NCI-H345 (cell line): ENCODE results near the gene TTC39B.
"Not testable (repeated sequence)": the region's sequence is repeated elsewhere in the genome, so short reads cannot be mapped to it uniquely, and the experiment has no call there.

ENCODE experiments used
- DNase-seq: peaks from one replicate; lab custom pipeline; 2025; lab: John Stamatoyannopoulos, UW

The TTC39B gene

DNA sequence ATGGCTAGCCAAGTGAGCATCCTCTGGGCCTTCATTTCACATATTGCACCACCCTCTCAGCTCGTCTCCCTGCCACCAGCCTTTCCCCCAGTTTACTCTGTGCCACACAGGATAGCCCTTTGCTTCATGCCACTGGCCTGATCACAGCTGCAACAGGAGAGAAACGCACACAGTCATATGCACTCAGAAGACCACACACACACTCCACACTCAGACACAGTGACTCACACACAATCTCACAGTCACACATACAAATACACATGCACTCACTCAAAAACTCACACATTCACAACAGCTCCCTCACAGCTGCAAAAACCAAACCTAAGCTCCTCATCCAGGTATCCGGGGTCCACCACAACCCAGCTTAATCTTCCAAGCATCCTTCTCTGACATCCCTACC, 38.7 kb downstream of the TTC39B start:
- DNase-seq, result no peak

DNA sequence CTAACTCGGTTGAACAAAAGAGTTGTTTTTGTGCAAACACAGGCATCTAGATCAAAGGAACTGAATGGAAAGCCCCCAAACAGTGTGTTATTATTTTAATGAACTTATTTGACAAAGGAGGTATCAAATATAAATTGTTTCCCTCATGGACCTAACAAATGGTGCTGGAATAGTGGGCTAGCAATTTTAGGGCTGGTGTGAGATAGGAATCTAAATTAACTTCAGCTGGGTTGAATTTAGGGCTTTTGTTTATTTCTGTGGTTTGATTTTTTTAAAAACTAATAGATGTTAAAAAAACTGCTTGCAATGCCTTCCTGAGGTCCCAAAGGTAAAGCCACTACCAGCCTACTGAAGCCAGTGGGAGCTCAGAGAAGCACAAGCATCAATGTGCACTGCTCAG, 42.1 kb downstream of the TTC39B start:
- DNase-seq, result no peak

DNA sequence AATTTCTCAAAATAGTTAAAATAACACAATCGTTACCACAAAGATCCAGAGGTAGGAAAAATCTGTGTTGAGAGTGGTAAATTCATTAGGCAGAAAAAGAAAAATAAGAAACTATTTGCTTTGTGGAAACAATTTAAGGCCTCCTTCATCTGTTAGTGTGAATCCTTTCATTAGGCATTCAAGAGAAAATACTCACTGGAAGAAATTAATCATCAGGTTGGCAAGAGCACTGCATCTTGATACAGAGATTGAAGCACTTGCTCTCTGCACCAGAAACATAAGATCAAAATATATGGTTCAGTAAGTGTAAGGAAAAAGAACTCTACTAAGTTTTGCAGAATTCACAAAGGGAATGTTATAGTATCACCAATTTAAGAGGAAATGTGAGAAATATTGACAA, 44.4 kb downstream of the TTC39B start:
- DNase-seq, result no peak

DNA sequence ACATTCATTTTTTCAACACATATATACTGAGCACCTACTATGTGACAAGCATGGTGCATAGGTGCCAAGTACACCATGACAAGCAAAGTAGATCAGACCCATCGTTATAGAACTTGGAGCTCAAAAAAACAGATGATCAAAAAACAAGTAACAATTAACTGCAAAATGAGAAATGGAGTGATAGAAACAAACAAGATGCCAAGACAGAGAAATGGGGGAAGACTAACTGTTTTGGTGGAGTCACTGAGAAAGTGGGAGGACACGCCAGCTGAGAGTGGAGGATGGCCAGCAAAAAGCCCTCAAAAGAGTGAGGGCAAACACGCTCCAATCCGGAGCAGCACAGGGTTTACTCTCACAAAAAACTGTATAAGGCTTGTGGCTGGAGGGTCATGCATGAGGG, 50.6 kb downstream of the TTC39B start:
- DNase-seq, result no peak

DNA sequence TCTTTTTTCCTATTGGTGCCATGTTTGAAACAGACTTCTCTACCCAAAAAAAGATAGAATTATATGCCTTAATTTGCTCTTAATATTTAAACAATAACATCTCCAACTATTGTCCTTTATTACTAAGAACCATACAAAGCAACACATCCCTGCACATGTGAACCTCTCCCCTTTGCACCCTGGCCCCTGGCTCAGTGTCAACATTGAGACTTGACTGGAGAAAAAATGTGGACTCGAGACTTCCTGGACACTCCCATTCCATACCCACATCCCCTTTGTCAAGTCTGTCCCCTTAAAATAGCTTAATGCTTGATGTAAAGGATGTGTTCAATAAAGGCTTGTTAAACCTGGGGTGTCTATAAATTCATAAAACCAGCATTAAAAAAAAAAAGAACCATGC, 53.2 kb downstream of the TTC39B start:
- no peak for DNase-seq

DNA sequence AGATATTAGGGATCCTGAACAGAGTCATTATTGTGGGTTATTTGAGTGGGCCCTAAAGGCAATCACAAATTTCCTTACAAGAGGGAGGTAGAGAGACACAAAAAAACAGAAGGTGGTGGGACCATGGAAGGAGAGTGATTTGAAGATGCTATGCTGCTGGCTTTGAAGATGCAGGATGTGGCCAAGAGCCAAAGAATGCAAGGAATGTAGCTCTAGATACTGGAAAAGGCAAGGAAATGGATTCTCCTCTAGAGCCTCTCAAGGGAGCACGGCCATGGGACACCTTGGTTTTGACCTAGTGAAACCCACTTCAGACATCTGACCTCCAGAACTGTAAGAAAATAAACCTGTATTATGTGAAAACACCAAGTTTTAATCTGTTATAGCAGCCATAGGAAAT, 53.8 kb downstream of the TTC39B start:
- DNase-seq, result no peak

DNA sequence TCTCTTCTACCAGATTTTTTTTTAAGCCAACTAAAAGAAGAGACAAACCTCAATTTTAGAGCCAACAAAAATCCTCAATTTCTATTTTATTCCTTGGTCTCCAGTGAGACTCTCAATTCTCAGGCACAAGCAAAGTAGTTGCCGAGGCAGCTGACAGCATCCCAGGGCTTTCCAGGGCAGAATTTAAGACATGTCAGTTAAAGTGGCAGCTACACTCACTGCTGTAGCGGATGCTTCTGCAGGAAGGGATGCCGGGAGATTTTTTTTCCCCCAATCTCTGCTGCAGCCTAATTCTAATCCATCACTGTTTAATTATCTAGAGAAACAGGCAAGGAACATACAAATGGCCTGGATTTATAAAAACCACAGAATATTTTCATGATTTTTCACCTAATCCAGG, 57.0 kb downstream of the TTC39B start:
- no peak for DNase-seq

DNA sequence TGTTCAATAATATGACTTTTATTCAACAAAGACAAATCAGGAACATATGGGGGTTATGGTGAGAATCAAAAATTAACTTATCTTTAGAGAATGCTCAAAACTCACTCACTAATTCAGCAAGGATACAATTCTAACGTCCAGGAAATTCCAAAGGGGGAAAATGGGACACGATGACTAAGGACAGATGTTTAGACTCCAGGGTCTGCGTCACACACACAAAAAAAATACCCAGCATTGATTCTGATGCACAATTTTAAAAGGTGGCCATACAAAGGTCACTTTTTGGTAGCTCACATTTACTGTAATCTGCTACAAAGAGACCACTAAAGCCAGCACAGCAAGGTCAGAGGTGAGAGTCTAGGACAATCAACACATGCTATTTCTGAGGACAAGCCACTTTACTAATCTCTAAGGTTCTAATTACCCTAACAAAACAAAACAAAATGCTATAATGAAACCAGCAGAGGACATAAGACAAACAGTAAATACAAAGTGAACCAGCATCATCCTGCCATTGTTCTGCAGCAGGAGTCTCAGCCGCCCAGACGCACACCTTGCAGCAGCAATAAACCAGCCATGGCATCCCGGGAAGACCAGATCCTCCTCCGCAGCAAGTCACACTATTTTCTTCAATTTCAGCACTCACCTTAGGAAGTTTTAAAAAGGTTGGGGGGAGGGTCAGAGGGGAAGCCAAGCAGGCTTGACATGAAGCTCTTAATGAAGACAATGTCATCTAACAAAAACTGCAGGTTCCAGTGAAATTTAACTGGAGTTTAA, 57.8 kb downstream of the TTC39B start:
- DNase-seq, result no peak

DNA sequence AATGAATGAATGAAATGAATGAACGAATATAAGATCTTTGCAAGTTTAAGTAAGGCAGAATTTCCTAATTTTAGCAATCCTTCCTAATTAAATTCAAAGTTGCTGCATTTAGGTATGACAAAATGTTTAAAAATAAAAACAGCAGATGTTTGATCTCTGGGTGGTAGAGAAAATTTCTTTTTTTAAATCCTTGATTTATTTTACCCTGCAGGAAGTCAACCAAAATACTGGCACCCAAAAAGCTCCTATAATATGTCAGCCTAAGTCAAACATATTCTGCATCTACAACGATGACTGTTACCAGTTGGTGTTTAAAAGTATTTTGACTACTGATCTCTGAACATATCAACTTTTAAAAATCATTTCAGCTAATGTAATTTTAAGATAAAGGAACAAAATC, 58.4 kb downstream of the TTC39B start:
- no peak for DNase-seq

DNA sequence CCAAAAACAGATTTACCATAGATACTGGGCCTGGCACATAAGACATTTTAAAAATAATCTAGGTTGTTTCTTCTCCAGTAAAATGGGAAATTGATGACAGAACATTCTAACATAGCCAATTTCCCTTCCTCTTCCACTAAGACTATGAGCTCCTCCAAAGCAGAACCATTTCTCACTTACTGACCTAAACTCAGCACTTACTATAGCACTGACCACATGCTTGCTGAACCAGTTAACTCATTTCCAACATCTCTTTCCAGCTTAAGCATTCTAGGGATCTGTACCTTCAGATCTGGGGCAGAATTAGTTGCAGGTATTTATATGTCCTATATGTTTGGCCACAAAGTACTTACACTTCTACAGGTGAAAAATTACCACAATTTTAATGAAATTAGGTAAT, 58.9 kb downstream of the TTC39B start:
- DNase-seq, result no peak

DNA sequence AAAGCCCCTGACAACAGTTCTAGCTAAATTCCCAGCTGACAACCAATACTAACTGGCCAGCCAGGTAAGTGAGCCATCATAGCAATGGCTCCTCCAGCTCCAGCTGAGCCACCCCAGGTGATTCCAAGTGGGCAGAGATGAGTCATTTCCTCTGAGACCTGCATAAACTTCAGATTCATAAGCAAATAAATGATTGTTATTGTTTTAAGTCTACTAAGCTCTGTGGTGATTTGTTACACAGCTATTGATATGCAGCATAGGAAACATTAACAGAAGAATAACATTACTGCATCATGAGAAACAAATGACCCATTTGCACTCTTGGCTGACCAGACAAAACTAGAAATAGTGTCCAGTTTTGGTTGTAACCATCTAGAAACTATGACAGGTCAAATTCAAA, 60.3 kb downstream of the TTC39B start:
- DNase-seq, result no peak

DNA sequence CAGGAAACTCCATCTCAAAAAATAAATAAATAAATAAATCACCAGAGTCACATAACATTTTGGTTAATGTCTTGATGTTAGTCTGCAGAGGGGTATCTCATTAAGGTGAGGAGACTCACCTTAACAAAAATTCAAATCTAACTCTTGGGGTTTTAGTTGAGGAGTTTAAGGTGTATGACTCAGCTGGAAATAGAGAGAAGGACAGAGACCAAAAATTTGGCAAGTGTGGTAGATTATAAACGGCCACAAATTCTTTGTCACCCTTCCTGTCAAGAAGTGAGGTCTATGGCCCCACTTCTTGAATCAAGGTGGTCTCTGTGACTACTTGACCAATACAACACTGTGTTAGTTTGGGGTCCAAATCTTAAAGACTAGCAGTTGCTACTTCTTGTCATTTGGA, 60.8 kb downstream of the TTC39B start:
- no peak for DNase-seq

DNA sequence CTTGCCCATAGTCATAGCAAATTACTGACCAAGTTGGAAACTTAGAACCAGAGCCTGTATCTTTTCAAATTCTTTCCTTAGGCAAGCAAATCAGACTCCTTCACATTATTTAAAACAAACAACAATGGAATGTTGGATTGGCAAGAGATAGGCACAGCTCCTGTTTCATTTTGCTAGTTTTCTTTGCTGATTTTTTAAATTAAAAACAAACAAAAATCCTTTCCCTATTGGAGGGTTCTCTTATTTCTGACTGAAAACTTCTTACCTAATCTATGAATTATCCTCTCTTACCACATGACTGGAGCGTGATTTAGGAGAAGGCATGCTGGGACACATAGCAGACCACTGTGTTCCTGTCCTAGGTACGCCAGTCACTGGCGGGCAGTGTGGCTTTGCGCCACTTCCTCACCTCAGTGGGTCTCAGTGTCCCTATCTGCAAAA, 63.0 kb downstream of the TTC39B start:
- no peak for DNase-seq

DNA sequence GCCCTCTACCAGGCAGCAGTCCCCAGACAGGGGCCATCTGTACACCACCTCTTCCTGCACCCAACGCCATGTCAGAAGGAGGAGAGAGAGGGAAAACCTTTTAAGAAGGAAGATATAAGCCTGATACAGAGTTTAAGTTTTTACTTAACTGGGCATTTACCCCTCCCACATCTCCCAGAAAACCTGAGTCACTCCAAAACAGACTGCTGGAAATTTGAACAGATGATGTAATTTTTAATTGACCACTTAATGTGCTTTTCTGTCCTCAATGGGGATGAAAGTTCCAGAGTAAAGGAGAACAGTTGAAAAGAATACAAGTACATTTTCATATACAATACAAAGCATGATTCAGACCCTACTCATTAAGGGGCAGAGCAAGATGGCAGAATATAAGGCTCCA, 63.9 kb downstream of the TTC39B start:
- no peak for DNase-seq

DNA sequence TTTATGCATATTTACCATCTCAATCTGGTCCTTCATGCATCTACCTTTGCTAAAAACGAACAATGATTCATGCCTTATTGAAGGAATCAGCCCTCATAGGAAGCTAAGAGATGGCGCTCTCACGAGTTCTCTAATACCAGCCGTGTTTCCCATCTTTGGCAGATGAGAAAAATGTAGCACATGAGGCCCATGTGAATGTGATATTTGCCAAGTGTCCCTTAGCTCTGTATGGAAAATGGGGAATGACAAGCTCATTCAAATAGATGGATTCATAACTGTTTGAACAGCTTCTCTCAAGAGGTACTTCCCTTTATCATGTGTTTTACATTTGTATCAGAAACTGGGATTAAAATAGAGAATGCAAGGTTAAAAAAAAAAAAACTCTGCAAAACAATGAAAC, 66.1 kb downstream of the TTC39B start:
- peak; percentile 75 for DNase-seq

DNA sequence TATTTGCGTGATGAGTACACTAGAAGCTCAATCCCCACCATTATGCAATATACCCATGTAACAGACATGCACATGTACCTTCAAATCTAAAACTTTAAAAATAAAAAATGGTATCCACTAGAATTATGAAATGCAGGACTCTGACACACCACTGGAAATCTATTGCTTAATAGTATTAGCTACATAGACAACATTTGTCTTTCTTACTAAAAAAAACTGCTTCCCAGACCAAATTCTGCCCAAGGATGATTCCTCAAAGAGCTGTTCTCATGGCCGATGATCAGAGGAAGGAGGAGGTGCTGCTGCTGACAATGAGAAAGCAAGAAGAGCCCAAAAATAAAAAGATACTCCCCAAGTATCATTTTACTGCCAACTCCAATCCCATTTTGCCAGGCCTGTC, 67.2 kb downstream of the TTC39B start:
- no peak for DNase-seq

DNA sequence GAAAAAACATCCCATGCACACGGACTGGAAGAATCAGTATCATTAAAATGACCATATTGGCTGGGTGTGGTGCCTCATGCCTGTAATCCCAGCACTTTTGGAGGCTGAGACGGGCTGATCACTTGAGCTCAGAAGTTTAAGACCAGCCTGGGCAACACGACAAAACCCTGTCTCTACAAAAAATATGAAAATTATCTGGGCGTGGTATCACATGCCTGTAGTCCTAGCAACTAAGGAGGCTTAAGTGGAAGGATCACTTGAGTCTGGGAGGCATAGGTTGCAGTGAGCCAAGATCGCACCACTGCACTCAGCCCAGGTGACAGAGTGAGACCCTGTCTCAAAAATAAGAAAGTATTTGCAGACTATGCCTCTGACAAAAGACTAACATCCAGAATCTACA, 68.4 kb downstream of the TTC39B start:
- DNase-seq, result no peak

DNA sequence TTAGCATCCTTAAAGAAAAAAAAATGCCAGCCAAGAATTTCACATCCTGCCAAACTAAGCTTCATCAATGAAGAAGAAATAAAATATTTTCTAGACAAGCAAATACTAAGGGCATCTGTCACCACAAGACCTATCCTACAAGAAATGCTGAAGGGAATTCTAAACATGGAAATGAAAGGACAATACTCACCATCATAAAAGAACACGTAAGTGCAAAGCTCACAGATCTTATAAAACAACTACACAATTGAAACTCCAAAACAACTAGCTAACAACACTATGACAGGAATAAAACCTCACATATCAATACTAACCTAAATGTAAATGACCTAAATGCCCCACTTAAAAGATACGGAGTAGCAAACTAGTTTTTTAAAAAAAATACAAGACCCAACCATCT, 71.4 kb downstream of the TTC39B start:
- DNase-seq, result no peak

DNA sequence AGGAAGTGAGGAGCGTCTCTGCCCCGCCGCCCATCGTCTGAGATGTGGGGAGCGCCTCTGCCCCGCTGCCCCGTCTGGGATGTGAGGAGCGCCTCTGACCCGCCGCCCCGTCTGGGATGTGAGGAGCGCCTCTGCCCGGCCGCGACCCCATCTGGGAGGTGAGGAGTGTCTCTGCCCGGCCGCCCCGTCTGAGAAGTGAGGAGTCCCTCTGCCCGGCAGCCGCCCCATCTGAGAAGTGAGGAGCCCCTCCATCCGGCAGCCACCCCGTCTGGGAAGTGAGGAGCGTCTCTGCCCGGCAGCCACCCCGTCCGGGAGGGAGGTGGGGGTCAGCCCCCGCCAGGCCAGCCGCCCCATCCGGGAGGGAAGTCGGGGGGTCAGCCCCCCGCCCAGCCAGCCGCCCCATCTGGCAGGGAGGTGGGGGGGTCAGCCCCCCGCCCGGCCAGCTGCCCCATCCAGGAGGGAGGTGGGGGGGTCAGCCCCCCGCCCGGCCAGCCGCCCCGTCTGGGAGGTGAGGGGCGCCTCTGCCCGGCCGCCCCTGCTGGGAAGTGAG, 73.0 kb downstream of the TTC39B start:
- not testable (repeated sequence) for DNase-seq

DNA sequence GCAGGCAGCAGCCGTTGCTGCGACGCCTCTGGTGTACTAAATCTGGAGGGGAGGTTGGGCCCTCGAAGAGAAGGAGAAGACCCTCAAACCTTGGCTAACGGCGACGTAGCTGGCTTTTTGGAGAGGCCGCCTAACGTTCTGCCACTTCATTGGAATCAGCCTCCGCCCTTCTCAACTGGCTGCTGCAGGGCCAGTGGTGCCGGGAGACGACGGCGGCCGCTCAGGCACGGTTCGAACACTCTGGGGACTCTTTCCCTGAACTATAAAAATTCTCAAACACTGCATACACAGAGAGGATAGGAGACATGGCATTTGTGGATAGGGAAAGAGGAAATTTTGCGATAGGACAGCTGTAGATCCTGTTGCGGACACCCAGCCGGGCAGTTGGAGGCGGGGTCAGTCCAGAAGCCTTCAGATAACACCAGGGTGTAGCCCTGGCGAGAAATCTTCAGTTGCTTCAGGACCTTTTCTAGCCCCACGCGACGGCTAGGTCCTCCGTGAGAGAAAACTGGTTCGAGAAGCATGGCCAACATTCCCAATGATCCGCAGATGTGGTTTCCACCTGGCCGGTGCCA, 74.2 kb downstream of the TTC39B start:
- not testable (repeated sequence) for DNase-seq

DNA sequence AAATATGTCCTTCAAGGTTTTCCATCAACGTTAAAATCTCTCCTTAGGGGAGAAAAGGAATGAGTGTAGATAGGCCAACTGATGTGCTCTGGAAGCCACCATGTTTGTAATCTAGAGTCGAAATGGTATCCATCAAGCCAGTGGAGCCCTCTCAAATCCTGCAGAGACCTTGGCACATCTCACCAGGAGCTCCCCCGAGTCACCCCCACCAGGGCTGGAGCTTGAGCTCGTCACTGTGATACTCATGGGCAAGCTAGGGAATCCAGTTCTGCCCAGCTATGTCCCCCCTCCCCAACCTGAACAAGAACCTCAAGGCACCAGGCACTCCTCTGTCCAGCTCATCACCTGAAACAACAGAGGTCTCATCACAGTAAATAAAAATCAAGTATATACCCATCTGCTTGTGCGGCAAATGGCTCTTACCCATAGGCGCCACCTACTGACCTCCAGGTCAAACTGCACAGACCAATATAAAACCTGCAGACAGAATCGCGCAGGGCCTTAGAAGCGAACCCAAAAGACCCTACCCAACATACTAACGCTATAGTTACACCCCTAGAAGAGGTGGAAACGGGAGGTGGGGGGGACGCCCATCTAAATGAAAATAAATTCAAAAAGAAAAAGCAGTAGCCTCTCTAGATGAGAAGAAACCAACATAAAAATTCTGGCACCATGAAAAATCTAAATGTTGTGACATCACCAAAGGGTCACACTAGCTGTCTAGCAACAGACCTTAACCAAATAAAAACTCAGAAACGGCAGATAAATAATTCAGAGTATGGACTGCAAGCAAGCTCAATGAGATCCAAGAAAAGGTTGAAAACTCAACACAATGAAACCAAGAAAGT, 75.0 kb downstream of the TTC39B start:
- no peak for DNase-seq

DNA sequence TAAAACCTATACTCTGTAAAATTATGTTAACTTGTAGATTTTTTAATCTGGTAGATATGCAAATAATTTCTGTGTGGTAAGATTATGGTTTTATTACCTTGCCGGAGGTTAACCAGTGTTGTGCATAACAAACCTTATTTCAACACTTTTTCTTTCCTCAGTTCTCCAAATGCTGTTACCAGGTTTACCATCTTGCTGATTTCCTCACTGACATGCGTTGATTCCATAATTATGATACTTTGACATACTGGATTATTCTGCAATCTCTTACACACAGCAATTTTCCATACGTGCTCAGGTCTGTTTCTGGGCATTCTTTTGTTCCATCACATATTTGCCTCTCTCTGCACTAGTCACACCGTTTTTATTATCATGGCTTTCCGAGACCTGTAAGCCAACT, 77.6 kb downstream of the TTC39B start:
- no peak for DNase-seq

DNA sequence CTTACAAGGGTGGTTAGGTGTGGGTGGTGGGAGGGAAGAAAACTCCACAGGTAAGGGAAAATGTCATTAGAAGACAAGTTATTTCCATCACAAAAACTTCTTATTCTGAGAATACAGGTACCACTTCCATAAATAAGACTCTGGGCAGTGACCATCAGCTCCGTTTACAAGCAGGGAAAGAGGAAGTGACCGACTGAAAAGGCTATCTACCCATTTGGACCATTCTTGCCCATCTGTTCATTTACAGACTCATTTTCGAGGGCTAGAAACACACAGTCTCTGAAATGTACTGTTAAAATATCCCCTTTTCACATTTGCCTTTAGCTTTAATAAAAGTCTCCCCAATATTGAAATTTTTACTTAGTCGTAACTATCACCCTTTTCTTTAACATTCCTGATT, 79.5 kb downstream of the TTC39B start:
- no peak for DNase-seq
